NCI-H187 (cell line): Measurements from ENCODE around the gene C17orf114.

Source experiments
- DNase-seq, 2 experiments: peaks; one replicate each; lab custom pipeline; 2025; lab: John Stamatoyannopoulos, UW

C17orf114 gene

DNA sequence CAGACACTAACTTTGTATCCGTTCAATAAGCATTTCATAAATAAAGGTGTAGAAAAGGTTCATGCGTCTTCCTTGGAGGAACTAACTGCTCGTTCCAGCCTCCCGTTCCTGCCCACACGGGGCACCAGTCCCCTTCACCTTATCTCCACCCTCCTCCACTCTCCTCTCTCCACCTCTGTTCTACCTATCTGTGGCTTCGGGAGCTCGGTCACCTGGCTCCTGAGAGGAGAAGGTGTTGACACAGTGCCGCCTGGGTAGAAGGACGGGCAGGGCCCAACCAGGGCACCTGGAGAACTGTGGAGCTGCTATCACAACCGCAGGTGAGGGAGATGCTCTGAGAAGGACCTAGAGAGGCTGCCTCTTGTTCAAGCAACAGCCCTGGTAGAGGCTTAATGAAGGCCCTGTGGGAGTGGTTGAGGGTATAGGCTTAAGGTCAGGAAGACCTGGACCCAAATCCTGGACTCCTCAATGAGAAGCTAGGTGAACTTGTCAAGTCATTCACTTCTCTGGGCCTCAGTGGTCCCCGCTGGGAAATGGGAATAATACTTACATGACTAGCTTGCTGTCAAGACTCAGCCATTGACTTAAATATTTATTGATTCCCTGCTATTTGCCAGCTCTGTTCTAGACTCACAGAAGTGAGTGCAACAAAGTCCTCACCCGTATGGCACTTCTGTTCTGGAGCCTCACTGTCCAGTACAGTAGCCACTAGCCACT lies 21.4 kb upstream of the C17orf114 start:
- DNase-seq, result peak in 1 of 2 experiments; percentile 7

DNA sequence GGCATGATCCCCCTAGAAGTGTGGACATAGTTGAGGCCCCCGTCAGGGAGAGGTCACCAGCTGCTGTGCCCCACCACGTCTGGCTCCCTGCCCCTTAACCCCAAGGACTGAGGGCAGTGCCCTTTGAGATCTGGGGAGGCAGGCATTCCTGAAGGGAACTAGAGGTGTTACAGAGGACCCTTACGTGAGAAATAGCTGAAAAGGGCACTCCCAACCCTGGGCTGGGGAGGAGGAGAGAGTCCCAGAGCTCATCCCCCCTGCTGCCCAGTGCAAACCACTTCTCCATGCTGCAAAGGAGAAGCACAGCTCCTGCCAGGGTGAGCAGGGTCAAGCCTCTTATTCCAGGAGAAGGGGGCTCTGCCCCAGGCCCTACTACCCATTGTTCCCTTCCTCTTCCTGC lies 20.7 kb upstream of the C17orf114 start:
- no peak for DNase-seq

DNA sequence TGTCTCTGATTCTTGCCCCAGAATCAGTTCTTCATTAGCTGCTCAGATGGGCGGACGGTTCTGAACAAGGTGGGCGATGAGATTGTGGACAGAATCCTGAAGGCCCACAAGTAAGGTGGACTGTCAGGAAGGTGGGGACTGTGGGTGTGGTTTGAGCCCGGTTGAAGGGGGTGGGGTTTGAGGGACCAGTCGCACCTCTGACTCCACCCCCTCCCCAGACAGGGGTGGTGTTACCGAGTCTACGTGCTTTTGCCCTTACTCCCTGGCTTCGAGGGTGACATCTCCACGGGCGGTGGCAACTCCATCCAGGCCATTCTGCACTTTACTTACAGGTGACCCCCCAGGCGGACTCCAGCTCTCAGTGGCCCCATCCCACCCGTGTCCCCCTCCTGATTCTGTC lies 16.1 kb upstream of the C17orf114 start:
- no peak for DNase-seq

DNA sequence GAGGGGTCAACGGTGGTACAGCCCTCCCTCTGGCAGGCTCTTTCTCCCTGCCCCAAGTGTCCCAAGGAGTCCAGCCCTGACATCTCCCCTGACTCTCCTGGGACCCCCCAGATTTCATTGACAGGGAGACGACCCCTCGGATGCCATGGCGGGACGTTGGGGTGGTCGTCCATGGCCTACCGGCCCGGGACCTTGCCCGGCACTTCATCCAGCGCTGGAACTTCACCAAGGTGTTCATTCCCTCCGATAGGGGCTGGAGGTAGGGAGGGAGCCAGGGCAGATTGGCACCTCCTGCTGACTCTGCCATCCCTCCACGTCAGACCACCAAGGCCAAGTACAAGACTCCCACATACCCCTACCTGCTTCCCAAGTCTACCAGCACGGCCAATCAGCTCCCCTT lies 14.7 kb upstream of the C17orf114 start:
- DNase-seq, result no peak

DNA sequence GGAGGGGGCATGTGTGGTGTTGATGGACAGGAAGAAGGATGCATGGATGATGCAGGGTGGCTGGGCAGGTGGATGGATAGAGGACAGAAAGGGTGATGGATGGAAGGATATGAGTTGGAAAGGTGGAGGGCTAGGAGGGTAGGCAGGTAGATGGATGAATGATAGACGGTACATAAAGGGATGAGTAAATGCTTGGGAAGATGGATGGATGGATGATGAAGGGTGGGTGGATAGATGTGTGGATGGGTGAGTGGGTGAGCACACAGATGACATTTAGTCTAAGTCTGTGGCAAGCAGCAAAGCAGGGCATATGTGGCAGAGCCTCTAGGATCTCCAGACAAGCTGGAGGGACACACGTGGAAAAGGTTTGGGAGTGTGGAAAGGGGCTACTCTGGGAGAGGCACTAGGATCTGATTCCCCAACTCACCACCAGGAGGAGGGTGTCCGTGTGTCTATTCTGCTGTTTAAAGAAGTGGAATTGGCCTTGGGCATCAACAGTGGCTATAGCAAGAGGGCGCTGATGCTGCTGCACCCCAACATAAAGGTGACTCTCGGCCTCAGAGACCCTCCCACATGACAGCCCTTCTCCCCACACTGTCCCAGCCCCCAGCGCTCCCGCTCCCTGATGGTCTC lies 13.0 kb upstream of the C17orf114 start:
- DNase-seq, result no peak

DNA sequence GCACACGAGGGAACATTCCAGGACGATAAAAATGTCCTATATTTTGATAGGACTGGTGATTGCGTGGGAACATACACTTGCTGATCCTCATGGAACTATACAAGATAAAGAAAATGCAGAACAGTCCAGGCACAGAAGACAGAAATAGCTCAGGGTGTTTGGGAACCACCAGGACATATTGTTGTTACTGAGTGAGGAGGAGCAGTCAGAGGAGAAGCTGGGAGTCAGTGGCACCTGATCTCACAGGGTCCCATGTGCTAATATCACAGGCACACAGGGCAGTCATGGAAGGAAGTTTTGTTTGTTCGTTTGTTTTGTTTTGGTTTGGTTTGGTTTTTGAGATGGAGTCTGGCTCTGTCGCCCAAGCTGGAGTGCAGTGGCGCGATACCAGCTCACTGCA lies 10.6 kb upstream of the C17orf114 start:
- no peak for DNase-seq

DNA sequence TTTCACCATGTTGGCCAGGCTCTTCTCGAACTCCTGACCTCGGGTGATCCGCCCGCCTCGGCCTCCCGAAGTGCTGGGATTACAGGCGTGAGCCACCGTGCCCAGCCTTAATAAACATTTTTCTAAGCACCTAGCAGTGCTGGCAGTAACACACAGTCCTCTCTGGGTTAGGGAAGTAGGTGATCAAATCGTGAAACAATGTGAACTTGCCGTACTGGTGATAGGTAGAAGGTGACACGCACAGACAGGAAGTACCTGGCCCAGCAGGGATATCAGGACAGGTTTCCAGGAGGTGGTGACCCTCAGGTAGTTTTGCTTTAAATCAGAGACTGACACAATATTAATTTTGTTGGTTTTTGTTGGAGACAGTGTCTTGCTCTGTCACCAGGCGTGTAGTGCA lies 9.3 kb upstream of the C17orf114 start:
- no peak for DNase-seq

DNA sequence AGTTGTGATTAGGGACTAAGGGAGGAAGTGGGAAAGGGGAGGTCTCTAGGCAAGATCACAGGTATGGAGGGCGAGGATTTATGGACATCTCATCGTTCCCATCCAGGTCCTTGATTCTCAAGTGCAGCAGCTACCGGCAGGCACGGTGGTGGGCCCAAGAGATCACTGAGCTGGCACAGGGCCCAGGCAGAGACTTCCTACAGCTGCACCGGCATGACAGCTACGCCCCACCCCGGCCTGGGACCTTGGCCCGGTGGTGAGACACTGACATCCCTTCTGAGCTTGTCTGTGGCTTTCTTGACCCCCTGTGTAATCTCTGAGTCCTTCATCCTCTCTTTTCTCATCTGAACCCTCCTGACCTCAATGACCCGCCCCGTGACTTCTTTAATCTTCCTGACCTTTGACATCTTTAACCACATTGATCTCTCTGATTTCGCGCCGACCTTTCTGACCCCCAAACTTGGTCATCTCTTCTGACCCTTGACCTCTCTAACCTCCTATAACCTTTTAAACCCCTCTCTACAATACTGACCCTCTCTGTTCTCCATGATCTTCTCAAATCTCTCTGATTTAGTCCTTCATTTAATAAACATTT lies 8.7 kb upstream of the C17orf114 start:
- DNase-seq, result no peak

DNA sequence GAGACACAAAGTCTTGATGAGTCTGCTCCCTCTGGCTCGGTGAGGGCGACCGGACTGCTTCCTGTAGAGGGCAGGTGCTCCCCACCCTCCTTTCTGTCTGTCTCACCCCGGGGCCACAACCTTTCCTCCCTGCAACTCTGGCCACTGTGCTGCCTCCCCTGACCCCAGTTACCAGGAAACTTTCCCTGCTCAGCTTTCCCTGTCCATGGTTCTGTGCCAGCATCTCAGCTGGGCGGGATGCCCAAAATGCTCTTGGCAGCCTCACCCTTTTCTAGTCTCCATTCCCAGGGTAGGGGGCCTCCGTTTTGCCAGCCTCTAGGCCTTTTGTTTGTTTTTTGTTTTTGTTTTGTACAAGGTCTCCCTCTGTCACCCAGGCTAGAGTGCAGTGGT lies 6.2 kb upstream of the C17orf114 start:
- no peak for DNase-seq

DNA sequence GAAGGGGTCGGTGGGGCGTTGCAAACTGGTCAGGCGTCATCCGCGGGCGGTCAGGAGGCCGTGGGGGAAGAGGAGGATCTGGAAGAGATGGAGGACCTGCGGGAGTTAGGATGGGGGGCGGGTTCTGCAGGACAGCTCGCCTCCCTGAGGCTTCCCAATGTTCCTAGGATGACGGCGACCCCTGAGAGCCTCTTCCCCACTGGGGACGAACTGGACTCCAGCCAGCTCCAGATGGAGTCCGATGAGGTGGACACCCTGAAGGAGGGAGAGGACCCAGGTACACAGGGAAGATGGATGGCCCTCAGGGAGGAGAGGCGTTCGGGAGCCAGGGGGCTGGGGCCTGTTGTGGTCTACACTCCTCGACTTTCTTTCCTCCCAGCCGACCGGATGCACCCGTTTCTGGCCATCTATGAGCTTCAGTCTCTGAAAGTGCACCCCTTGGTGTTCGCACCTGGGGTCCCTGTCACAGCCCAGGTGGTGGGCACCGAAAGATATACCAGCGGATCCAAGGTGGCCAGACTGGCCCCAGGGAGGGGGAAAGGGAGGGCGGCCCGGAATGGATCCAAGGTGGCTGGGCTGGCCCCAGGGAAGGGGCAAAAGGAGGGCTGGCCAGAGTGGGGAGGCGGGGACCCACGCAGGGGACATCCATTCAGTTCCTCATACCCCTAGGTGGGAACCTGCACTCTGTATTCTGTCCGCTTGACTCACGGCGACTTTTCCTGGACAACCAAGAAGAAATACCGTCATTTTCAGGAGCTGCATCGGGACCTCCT lies 5.7 kb upstream of the C17orf114 start:
- DNase-seq, result no peak

DNA sequence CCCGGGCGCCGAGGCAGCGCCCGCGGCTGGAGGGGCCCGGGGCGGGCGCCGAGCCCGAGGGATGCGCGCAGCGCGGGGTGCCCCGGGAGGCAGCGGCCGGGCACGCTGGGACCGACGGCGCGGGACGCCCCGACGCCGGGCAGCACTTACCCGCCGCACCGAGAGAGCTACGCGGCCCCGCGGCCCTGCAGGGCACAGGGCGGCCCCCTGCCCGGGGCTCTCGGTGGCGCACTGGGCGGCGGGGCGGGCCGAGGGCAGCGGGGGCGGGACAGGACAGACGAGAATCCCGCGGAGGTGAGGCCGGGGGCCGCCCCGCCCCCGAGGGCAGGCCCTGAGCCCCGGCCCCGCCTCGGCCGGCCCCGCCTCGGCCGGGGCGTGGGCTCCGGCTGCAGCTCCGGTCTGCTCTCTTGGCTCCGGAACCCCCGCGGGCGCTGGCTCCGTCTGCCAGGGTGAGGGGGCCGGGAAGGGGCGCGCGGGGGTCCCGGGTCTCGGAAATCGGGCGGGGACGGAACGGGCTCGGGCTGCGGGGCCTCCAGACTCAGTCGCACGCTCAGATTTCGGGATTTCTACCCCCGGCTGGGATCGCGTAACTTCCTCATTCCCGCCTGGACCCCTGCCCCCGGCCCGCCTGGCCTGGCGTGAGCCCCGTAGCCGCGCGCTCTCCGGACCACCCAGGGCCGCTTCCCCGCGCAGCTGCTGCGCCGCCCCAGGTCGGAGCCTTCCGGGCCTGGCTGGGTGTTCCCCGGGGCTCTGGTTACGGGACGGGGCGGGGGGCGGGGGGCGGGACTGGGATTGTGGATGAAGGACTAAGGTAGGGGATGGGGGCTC lies 4.9 kb upstream of the C17orf114 start, which contains the start of gene PLD2:
Gene PLD2, plus strand, starts transcription at position 376 of the 828 bp plus-strand sequence. CDS start 621 bp downstream, outside the sequence.
- DNase-seq, result peak in 1 of 2 experiments; percentile 76

DNA sequence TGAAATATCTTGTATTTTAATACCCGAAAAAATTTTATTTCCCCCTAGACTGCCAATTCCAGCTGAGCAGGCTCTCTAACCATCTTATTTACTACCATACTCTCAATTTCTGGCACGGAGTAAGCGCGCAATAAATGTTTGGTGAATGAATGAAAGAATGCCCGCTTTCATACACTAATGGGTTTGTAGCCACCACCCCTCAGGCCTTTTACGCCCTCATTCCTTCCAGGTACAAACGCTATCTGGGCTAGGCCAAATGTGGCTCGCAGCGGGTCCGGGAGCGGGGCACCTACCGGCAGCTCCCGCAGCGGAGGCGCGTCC lies 4.3 kb upstream of the C17orf114 start:
- no peak for DNase-seq

DNA sequence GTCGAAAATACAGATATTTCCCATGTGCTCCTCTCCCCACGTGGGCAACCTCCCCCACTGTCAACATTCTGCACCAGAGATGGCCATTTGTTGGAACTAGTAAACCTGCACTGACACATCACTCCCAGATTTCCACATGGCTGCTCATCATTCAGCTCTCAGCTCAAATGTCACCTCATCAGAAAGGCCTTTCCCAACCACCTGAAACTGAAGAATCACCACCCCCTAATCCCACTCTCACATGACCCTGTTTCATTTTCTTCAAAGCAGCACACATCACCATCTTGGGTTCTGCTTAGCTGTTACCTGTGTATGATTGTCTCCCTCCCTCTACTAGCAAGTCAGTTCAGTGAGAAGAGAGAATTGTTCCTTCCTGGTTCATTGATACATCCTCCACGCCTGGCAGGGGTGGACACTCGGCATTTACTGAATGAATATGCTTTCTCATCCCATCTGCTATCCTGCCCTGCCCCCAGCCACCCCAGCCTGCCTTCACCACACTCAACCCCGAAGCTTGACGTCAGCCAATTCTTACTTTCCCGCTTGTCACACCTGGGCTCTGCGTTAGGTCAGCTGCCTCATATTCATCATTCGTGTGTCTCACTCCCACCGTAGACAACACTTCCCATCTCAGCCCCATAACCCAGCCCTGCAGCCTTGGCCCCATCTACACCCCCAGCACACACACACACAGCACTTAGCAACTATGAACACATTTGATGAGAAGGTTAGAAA lies 1.5 kb downstream of the C17orf114 start:
- DNase-seq, result no peak

DNA sequence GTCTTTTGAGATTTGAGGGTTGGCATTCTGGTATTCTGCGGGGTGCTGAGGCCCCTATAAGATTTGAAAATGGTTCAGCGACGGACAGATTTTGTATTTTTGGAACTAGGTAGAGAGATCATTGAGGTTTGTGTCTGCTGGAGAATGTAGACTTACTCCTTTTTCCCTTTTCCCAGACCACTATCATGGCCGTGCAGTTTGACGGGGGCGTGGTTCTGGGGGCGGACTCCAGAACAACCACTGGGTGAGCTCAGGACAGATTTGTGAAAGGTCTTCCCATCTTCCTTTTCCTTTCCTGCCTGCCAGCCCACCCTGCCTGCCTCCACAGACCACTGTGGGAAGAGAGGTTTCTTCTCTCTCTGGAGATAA lies 5.6 kb downstream of the C17orf114 start:
- DNase-seq, result no peak

DNA sequence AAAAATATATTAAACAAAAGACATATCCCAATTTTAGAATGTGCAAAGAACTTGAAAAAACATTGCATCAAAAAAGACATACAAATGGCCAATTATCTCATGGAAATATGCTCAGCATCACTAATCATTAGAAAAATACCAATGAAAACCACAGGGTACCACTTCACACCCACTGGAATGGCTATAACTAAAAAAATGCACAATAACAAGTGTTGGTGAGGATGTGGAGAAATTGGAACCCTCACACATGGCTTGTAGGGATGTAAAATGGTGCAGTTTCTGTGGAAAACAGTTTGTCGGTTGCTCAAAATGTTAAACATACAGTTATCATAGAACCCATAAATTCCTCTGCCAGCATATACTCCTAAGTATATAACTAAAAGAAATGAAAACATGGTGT lies 7.0 kb downstream of the C17orf114 start:
- no peak for DNase-seq

DNA sequence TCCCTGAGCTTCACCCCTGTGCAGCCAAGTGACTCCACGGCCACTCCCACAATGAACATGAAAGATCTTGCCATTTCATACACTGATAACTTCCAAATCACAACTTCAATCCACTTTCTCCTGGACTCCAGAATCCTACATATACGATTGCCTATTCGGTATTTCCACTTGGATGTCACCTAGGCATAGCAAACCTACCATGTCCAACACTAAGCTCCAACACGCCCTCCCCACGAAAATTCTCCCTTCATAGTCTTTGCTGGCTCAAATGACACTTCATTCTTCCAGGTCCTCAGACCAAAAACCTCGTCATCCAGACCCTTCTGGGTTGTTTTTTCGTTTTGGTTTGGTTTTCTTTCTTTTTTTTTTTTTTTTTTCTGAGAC lies 11.4 kb downstream of the C17orf114 start:
- no peak for DNase-seq

DNA sequence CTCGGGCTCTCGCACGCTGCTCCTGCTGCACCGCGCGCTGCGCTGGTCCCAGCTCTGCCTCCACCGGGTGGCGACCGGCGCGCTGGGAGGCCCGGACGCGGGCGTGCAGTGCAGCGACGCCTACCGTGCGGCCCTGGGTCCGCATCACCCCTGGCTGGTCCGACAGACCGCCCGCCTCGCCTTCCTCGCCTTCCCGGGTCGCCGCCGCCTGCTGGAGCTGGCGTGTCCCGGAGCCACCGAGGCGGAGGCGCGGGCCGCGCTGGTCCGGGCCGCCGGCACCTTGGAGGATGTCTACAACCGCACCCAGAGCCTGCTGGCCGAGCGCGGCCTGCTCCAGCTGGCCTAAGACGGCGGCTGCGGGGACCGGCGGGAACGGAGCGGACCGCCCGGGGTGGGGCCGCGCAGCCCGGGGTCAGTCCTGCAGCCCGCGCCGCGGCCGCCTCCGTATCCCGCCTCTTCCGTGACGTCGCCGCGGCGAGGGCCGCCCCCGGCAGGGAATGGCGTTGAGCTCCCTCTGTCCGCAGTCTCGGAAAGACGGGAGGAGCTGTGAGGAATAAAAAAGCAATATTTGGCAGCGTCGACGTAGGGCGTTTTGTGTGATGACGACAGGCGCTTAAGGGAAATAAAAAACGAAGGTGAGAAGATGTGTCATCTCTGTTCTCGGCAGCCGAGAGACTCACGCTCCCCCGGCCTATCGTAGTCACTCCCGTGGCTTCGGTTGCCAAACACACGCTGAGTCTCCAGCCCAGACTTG lies 12.0 kb downstream of the C17orf114 start:
- DNase-seq, result peak; percentile 32 to 61

DNA sequence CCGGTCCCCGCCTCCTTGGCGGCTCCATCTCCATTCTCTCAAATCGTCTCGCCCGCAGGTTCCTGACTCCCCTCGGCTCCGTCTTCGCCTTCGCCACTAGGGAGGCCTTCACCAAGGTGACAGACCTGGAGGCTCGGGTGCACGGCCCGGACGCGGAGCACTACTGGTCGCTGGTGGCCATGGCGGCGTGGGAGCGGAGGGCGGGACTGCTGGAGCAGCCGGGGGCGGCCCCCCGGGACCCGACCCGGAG lies 12.5 kb downstream of the C17orf114 start:
- no peak for DNase-seq

DNA sequence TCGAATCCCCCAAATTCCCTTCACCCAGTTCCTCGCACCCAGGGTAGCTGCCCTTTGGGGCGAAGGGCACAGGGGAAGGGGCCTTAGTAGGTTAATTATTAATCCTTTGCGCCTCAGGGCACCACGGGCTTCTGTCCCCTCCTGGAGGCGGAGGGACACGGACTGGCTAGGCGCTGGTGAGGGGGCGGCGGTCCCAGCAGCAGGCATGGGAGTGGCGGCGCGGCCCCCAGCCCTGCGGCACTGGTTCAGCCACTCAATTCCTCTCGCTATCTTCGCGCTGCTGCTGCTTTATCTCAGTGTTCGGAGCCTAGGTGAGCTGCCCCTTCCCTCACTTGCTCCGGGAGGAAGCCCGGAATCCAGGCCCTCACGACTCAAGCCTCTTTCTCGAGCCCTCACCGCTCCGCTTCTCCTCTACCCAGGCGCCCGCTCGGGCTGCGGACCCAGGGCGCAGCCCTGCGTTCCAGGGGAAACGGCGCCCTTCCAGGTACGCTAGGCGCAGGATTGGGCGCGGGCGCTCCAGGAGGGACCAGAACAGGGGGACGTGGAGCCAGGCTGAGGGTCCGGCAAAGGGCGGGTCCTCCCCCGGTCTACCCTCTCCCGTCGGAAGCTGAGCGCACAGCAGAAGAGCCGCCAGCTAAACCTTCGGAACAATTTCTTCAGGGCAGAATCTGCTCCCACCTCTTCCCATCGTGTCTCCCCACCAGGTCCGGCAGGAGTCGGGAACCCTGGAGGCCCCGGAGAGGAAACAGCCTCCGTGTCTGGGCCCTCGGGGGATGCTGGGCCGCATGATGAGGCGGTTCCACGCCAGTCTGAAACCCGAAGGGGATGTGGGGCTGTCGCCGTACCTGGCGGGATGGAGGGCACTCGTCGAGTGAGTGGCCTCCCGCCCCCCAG lies 13.1 kb downstream of the C17orf114 start, which contains the start of gene GLTPD2:
Gene GLTPD2, plus strand, starts transcription at position 158 of the 894 bp plus-strand sequence. Its CDS starts 48 bp downstream, at position 206.
- no peak for DNase-seq
